Smooth muscle cell (in vitro differentiated cells): ENCODE measurements around the gene PHKB. TPM values are rescaled to one million over a fixed set of nuclear protein-coding genes. Genes with fewer than 3 reads are reported as not detected.

Source experiments
- DNase-seq: peaks from one replicate; lab custom pipeline; 2025; ENCODE audit not compliant: unreplicated experiment; lab: John Stamatoyannopoulos, UW
- H2AFZ ChIP-seq: fragments of 200-600 bp; sonication (generic); 2 replicates; pipeline ENCODE4 v1.6.0; 2016; ENCODE audit warnings: antibody characterized with exemption, low read depth, mild to moderate bottlenecking
- H3F3A ChIP-seq: fragments of 200-600 bp; sonication (generic); 2 replicates; pipeline ENCODE4 v1.6.0; 2017; ENCODE audit warnings: antibody characterized with exemption, low read depth
- H3K27ac ChIP-seq: fragments of 200-600 bp; sonication (generic); 2 replicates; pipeline ENCODE4 v1.5.1; 2016; ENCODE audit warnings: low read depth, mild to moderate bottlenecking
- H3K27me3 ChIP-seq: fragments of 200-600 bp; sonication (generic); 2 replicates; pipeline ENCODE4 v1.6.1; 2016; ENCODE audit warnings: low read depth, mild to moderate bottlenecking
- H3K36me3 ChIP-seq: fragments of 200-600 bp; sonication (generic); 2 replicates; pipeline ENCODE4 v1.5.1; 2016; ENCODE audit warnings: low read depth
- H3K4me1 ChIP-seq: fragments of 200-600 bp; sonication (generic); 2 replicates; pipeline ENCODE4 v1.5.1; 2016; ENCODE audit warnings: low read depth
- H3K4me2 ChIP-seq: fragments of 200-600 bp; sonication (generic); 2 replicates; pipeline ENCODE4 v1.6.0; 2016; ENCODE audit warnings: mild to moderate bottlenecking
- H3K4me3 ChIP-seq: fragments of 200-600 bp; sonication (generic); 2 replicates; pipeline ENCODE4 v1.5.1; 2016; ENCODE audit warnings: mild to moderate bottlenecking
- H3K79me2 ChIP-seq: fragments of 200-600 bp; sonication (generic); 2 replicates; pipeline ENCODE4 v1.6.0; 2016; ENCODE audit warnings: low read depth, mild to moderate bottlenecking
- H3K9ac ChIP-seq: fragments of 200-600 bp; sonication (generic); 2 replicates; pipeline ENCODE4 v1.6.0; 2016; ENCODE audit warnings: low read depth
- H3K9me3 ChIP-seq: fragments of 200-600 bp; sonication (generic); replicated peaks from 2 replicates; pipeline ENCODE4 v1.5.1; 2016; ENCODE audit warnings: low read depth
- H4K20me1 ChIP-seq: fragments of 200-600 bp; sonication (generic); 2 replicates; pipeline ENCODE4 v1.6.0; 2016; ENCODE audit warnings: low read depth
- CTCF ChIP-seq: fragments of 200-600 bp; sonication (generic); IDR thresholded peaks from 2 replicates; pipeline ENCODE4 v1.5.1; 2017; ENCODE audit warnings: borderline replicate concordance, mild to moderate bottlenecking, antibody characterized with exemption; ENCODE audit not compliant: insufficient read depth, poor library complexity, severe bottlenecking
- WGBS: methylation state at CpG from one replicate; pipeline ENCODE4 v1.1.7; 2016; ENCODE audit warnings: low lambda C conversion rate; 5-methylcytosine and 5-hydroxymethylcytosine counted together
- polyA plus RNA-seq: library from polyadenylated mRNA; unstranded; fragments of >200 nt; fragmentation: Nextera tagmentation; extraction: Ambion mirVana; gene quantifications from 2 replicates; pipeline ENCODE4 v1.2.1, GENCODE V29; 2016
- total RNA-seq: library from RNA; depleted of rRNA; stranded (reverse); fragments of >200 nt; gene quantifications from 2 replicates; pipeline ENCODE4 v1.2.3, GENCODE V29; 2014

PHKB gene
- total and polyA plus RNA-seq, 2 experiments from 2014 or later, result 11.4 to 30.3 TPM

- Histone ChIP-seq H3K27me3 (no peaks in the 10 kb centered on the region), H3K9me3 (no peaks in the 10 kb centered on the region), H3K27ac (no peak overlapping the region), H3K9ac (no peak overlapping the region), H3F3A (no peaks in the 10 kb centered on the region), H3K4me1 (no peaks in the 10 kb centered on the region), H2AFZ (no peak overlapping the region), H4K20me1 (no peaks in the 10 kb centered on the region), H3K4me3 (no peak overlapping the region), H3K4me2 (no peak overlapping the region), H3K36me3 (no peaks in the 10 kb centered on the region), H3K79me2 (no peaks in the 10 kb centered on the region)
- TF ChIP-seq CTCF, result no peak
- DNase-seq, result no peak
These were observed 143.2 kb downstream of the PHKB start for GRCh38 chr16:47604306-47604705.

GRCh38 chr16:47611042-47611441 lies 149.9 kb downstream of the PHKB start:
- no peak for TF ChIP-seq CTCF
- Histone ChIP-seq H3K27ac (no peak overlapping the region), H3K27me3 (no peaks in the 10 kb centered on the region), H2AFZ (no peak overlapping the region), H3K4me2 (no peak overlapping the region), H4K20me1 (no peaks in the 10 kb centered on the region), H3K36me3 (no peaks in the 10 kb centered on the region), H3K9ac (no peak overlapping the region), H3K4me1 (no peaks in the 10 kb centered on the region), H3K4me3 (no peak overlapping the region), H3K9me3 (no peaks in the 10 kb centered on the region), H3F3A (no peaks in the 10 kb centered on the region), H3K79me2 (no peaks in the 10 kb centered on the region)
- WGBS, result 95% methylated on average over 2 of the region's 2 CpGs
- no peak for DNase-seq

GRCh38 chr16:47611848-47612493 lies 150.8 kb downstream of the PHKB start:
- no peak for TF ChIP-seq CTCF
- H3K27me3 ChIP-seq, result no peaks in the 10 kb centered on the region

GRCh38 chr16:47612711-47613110 lies 151.6 kb downstream of the PHKB start:
- Histone ChIP-seq H3K4me3 (no peak overlapping the region), H3K4me2 (no peak overlapping the region), H3K79me2 (no peaks in the 10 kb centered on the region), H3K9ac (no peak overlapping the region), H4K20me1 (peaks cover under 1% of the 10 kb centered on the region), H3K27me3 (no peaks in the 10 kb centered on the region), H3K36me3 (no peaks in the 10 kb centered on the region), H2AFZ (no peak overlapping the region), H3K4me1 (peaks cover under 1% of the 10 kb centered on the region), H3F3A (no peaks in the 10 kb centered on the region), H3K9me3 (no peaks in the 10 kb centered on the region), H3K27ac (no peak overlapping the region)
- DNase-seq, result no peak
- WGBS, result 88% methylated on average over 2 of the region's 2 CpGs
- TF ChIP-seq CTCF, result no peak

More at GRCh38 chr16:47611848-47612493, 150.8 kb downstream of the PHKB start:
- no peak overlapping the region for H2AFZ ChIP-seq
- no peak overlapping the region for H3K27ac ChIP-seq
- H3K9ac ChIP-seq, result no peak overlapping the region
- H3K9me3 ChIP-seq, result no peaks in the 10 kb centered on the region
- H3K79me2 ChIP-seq, result no peaks in the 10 kb centered on the region
- WGBS, result 95% methylated on average over 4 of the region's 4 CpGs
- no peaks in the 10 kb centered on the region for H3K36me3 ChIP-seq
- no peak overlapping the region for H3K4me2 ChIP-seq
- no peak for DNase-seq
- no peaks in the 10 kb centered on the region for H4K20me1 ChIP-seq
- H3K4me3 ChIP-seq, result no peak overlapping the region
- no peaks in the 10 kb centered on the region for H3K4me1 ChIP-seq
- no peaks in the 10 kb centered on the region for H3F3A ChIP-seq
